HCT116 (cell line): ENCODE measurements around the gene IGFBP6.

Experiments
- CTCF ChIP-seq, 3 experiments: fragments of 200-600 bp in 1 of 3; sonication (generic) in 1 of 3; IDR thresholded peaks in 2 of 3; conservative IDR thresholded peaks in 1 of 3; 2 replicates each; pipeline ENCODE4 v1.5.1; 2012 to 2017; ENCODE audit warnings: low read depth in 2 of 3, low read length in 2 of 3, antibody characterized with exemption in 1 of 3, borderline replicate concordance in 1 of 3, control low read depth in 1 of 3, mild to moderate bottlenecking in 1 of 3, mixed read lengths in 1 of 3, mixed run types in 1 of 3, moderate library complexity in 1 of 3; ENCODE audit not compliant: insufficient read depth in 1 of 3
- EGR1 ChIP-seq: IDR thresholded peaks from 2 replicates; pipeline ENCODE4 v1.6.1; 2012; ENCODE audit warnings: low read depth
- POLR2AphosphoS5 ChIP-seq: IDR thresholded peaks from 2 replicates; pipeline ENCODE4 v1.6.1; 2011; ENCODE audit warnings: mild to moderate bottlenecking, low read depth, low read length, moderate library complexity
- YY1 ChIP-seq: IDR thresholded peaks from 2 replicates; pipeline ENCODE4 v1.6.1; 2011; ENCODE audit warnings: low read length, low read depth, moderate library complexity, mild to moderate bottlenecking; ENCODE audit not compliant: insufficient replicate concordance; ENCODE audit errors: extremely low read depth

- TF ChIP-seq CTCF (IDR thresholded peaks at IDR 0.05 in 2 of 3, conservative IDR thresholded peaks at IDR 0.05 in 1 of 3; ENCODE audit: borderline replicate concordance in 1 of 3, insufficient read depth in 1 of 3, low read depth in 2 of 3, low read length in 2 of 3): no peak
- TF ChIP-seq YY1: no peak
- no peak for TF ChIP-seq POLR2AphosphoS5
- no peak for TF ChIP-seq EGR1
Observed at GRCh38 chr12:53147653-53148052, 50.2 kb downstream of the IGFBP6 start.
